ENCODE measurements around the gene GPR132. TPM values are rescaled to one million over a fixed set of nuclear protein-coding genes. Genes with fewer than 3 reads are reported as not detected.
A peak's percentile ranks its signal among the peaks of the same experiment; 100 is the strongest.
"Not testable (repeated sequence)": the region's sequence is repeated elsewhere in the genome, so short reads cannot be mapped to it uniquely, and the experiment has no call there.

The GPR132 gene
- total RNA-seq, 1 donor from 2014 or later: 1.0 TPM

- TF ChIP-seq CTCF (IDR thresholded peaks at IDR 0.05; ENCODE audit: borderline replicate concordance): no peak
Measured at GRCh38 chr14:105082703-105083102, 17.5 kb upstream of the GPR132 start.

GRCh38 chr14:105081473-105081872, 16.2 kb upstream of the GPR132 start:
- H3K36me3 ChIP-seq; H3K9me3 ChIP-seq (replicated peaks); H3K4me3 ChIP-seq; H3K27ac ChIP-seq (replicated peaks); H3K27me3 ChIP-seq (ENCODE audit: low read depth); intact Hi-C loops (cut with micrococcal nuclease); DNase-seq: not testable (repeated sequence)
- H3K4me1 ChIP-seq: peaks cover 23% of the 10 kb centered on the region

More at GRCh38 chr14:105082703-105083102, 17.5 kb upstream of the GPR132 start:
- Histone ChIP-seq H3K36me3 (no peaks in the 10 kb centered on the region), H3K4me1 (peaks cover 27% of the 10 kb centered on the region), H3K9me3 (replicated peaks) (no peaks in the 10 kb centered on the region), H3K27me3 (ENCODE audit: low read depth) (peaks cover 2% of the 10 kb centered on the region), H3K4me3 (no peak overlapping the region), H3K27ac (replicated peaks) (no peak overlapping the region)
- no peak for DNase-seq
- intact Hi-C loops (cut with micrococcal nuclease): no loop called here

- no peak overlapping the region for H3K4me3 ChIP-seq
- no peaks in the 10 kb centered on the region for H3K9me3 ChIP-seq (replicated peaks)
- no peak overlapping the region for H3K27ac ChIP-seq (replicated peaks)
- no peak for DNase-seq
- peaks cover 25% of the 10 kb centered on the region for H3K4me1 ChIP-seq
- no peaks in the 10 kb centered on the region for H3K36me3 ChIP-seq
- peaks cover 22% of the 10 kb centered on the region for H3K27me3 ChIP-seq (ENCODE audit: low read depth)
- intact Hi-C loops (cut with micrococcal nuclease): no loop called here
- TF ChIP-seq CTCF (IDR thresholded peaks at IDR 0.05; ENCODE audit: borderline replicate concordance): no peak
Measured at GRCh38 chr14:105080161-105080560, 14.9 kb upstream of the GPR132 start.

DNA sequence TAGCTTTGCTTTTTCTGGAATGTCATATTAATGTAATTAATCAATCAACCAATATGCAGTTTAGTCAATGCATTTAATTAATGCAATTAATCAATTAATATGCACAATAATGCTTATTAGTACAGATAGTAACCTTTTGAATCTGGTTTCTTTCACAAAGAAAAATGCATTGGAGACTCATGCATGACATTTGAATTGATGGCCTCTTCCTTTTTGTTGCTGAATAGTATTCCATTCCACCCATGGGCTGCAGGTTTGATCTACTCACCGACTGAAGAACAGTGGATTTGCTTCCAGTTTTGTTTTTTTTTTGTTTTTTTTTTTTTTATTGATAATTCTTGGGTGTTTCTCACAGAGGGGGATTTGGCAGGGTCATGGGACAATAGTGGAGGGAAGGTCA, 13.1 kb upstream of the GPR132 start:
- Histone ChIP-seq H3K27ac (replicated peaks) (no peak overlapping the region), H3K4me1 (peaks cover 29% of the 10 kb centered on the region), H3K9me3 (replicated peaks) (no peaks in the 10 kb centered on the region), H3K4me3 (no peak overlapping the region), H3K27me3 (ENCODE audit: low read depth) (peaks cover 39% of the 10 kb centered on the region), H3K36me3 (no peaks in the 10 kb centered on the region)
- TF ChIP-seq CTCF (IDR thresholded peaks at IDR 0.05; ENCODE audit: borderline replicate concordance): no peak
- intact Hi-C loops (cut with micrococcal nuclease): no loop called here
- no peak for DNase-seq

GRCh38 chr14:105077649-105077995, 12.4 kb upstream of the GPR132 start:
- Histone ChIP-seq H3K36me3 (no peaks in the 10 kb centered on the region), H3K4me3 (no peak overlapping the region), H3K27ac (replicated peaks) (no peak overlapping the region), H3K4me1 (peaks cover 29% of the 10 kb centered on the region), H3K27me3 (ENCODE audit: low read depth) (peaks cover 46% of the 10 kb centered on the region), H3K9me3 (replicated peaks) (no peaks in the 10 kb centered on the region)
- intact Hi-C loops (cut with micrococcal nuclease): no loop called here
- no peak for DNase-seq
- no peak for TF ChIP-seq CTCF (IDR thresholded peaks at IDR 0.05; ENCODE audit: borderline replicate concordance)

- intact Hi-C loops (cut with micrococcal nuclease): no loop called here
- no peak overlapping the region for H3K4me3 ChIP-seq
- no peaks in the 10 kb centered on the region for H3K9me3 ChIP-seq (replicated peaks)
- peaks cover 29% of the 10 kb centered on the region for H3K4me1 ChIP-seq
- peaks cover 51% of the 10 kb centered on the region for H3K27me3 ChIP-seq (ENCODE audit: low read depth)
- H3K27ac ChIP-seq (replicated peaks): peak overlapping the region; percentile 71
- no peak for DNase-seq
- H3K36me3 ChIP-seq: no peaks in the 10 kb centered on the region
- no peak for TF ChIP-seq CTCF (IDR thresholded peaks at IDR 0.05; ENCODE audit: borderline replicate concordance)
Measured at GRCh38 chr14:105076805-105077648, 11.8 kb upstream of the GPR132 start.

Measured in left ventricle myocardium inferior (tissue), 1 donor.